H1 (cell line): ENCODE results near the gene ZNF610. TPM values are rescaled to one million over a fixed set of nuclear protein-coding genes. Genes with fewer than 3 reads are reported as not detected.

ENCODE experiments used
- CTCF ChIA-PET: fragments of 300-600 bp; sonication (Branson Sonifier 250); formaldehyde crosslinking; loops from one replicate; lab custom pipeline; 2021; ENCODE audit not compliant: partially characterized antibody; lab: Charles Lee
- POLR2A ChIA-PET: fragments of 300-600 bp; sonication (Branson Sonifier 250); formaldehyde crosslinking; loops from one replicate; lab custom pipeline; 2021; ENCODE audit warnings: inconsistent platforms; ENCODE audit not compliant: partially characterized antibody; lab: Charles Lee
- DNase-seq, 2 experiments: peaks; one replicate each; pipeline versions ENCODE4 v3.0.0 to v3.0.0-alpha.2; 2010 to 2022; ENCODE audit warnings: low spot score in 2 of 2, low read depth in 1 of 2, mixed read lengths in 1 of 2
- FAIRE-seq: peaks from 2 replicates; lab custom pipeline; 2011; peaks lifted over from hg19 to GRCh38; lab: Jason Lieb, UNC
- H2AFZ ChIP-seq: 2 replicates; pipeline ENCODE4 v1.8.1; 2012; ENCODE audit warnings: low read length, inconsistent platforms
- H2AK5ac ChIP-seq: 2 replicates; pipeline ENCODE4 v1.6.1; 2013; ENCODE audit warnings: low read depth, low read length
- H2BK120ac ChIP-seq: replicated peaks from 2 replicates; pipeline ENCODE3; 2013; ENCODE audit warnings: low read depth, low read length, inconsistent platforms
- H2BK12ac ChIP-seq: 2 replicates; pipeline ENCODE4 v1.6.1; 2013; ENCODE audit warnings: low read depth, low read length
- H2BK15ac ChIP-seq: 2 replicates; pipeline ENCODE4 v1.6.1; 2013; ENCODE audit warnings: low read length
- H2BK20ac ChIP-seq: 2 replicates; pipeline ENCODE4 v1.6.1; 2013; ENCODE audit warnings: low read length
- H2BK5ac ChIP-seq: 2 replicates; pipeline ENCODE4 v1.6.1; 2013; ENCODE audit warnings: low read depth, low read length
- H3K14ac ChIP-seq: 2 replicates; pipeline ENCODE4 v1.6.1; 2013; ENCODE audit warnings: inconsistent platforms; ENCODE audit not compliant: insufficient read length
- H3K18ac ChIP-seq: 2 replicates; pipeline ENCODE4 v1.6.1; 2013; ENCODE audit warnings: low read length; ENCODE audit errors: extremely low read depth
- H3K23ac ChIP-seq: 2 replicates; pipeline ENCODE4 v1.6.1; 2013; ENCODE audit warnings: inconsistent platforms; ENCODE audit not compliant: insufficient read length
- H3K23me2 ChIP-seq: 2 replicates; pipeline ENCODE4 v1.6.1; 2013; ENCODE audit warnings: low read depth, low read length
- H3K27ac ChIP-seq: 2 replicates; pipeline ENCODE4 v1.6.1; 2011; ENCODE audit warnings: low read depth, low read length, inconsistent platforms
- H3K27me3 ChIP-seq, 4 experiments: replicated peaks in 1 of 4; 1 replicate in 1 of 4; 2 replicates in 3 of 4; pipeline versions ENCODE4 v1.6.1 to v1.8.1; 2011 to 2013; ENCODE audit warnings: low read length in 3 of 4, mild to moderate bottlenecking in 3 of 4, inconsistent platforms in 2 of 4, mixed read lengths in 2 of 4, moderate library complexity in 1 of 4; ENCODE audit not compliant: control insufficient read depth in 3 of 4, insufficient read depth in 3 of 4; ENCODE audit errors: extremely low read depth in 1 of 4
- H3K36me3 ChIP-seq, 4 experiments: 2 replicates each; pipeline versions ENCODE4 v1.6.1 to v1.8.1; 2011 to 2013; ENCODE audit warnings: mild to moderate bottlenecking in 4 of 4, low read length in 3 of 4, moderate library complexity in 2 of 4, control low read depth in 1 of 4, inconsistent platforms in 1 of 4; ENCODE audit not compliant: insufficient read depth in 4 of 4, control insufficient read depth in 2 of 4
- H3K4ac ChIP-seq: replicated peaks from 2 replicates; pipeline ENCODE3; 2013; ENCODE audit warnings: low read length, low read depth, mixed read lengths, inconsistent platforms; ENCODE audit not compliant: insufficient read length
- H3K4me1 ChIP-seq, 4 experiments: replicated peaks in 1 of 4; 1 replicate in 1 of 4; 2 replicates in 3 of 4; pipeline versions ENCODE4 v1.6.1 to v1.8.1; 2011 to 2013; ENCODE audit warnings: low read length in 3 of 4, inconsistent platforms in 2 of 4, mixed read lengths in 1 of 4; ENCODE audit not compliant: insufficient read depth in 4 of 4, control insufficient read depth in 3 of 4
- H3K4me2 ChIP-seq, 2 experiments: 2 replicates each; pipeline versions ENCODE4 v1.6.1 to v1.8.1; 2011 to 2013; ENCODE audit warnings: low read depth in 2 of 2, low read length in 2 of 2, control low read depth in 1 of 2, inconsistent platforms in 1 of 2, mild to moderate bottlenecking in 1 of 2; ENCODE audit not compliant: insufficient read depth in 1 of 2
- H3K4me3 ChIP-seq, 4 experiments: fragments of 200-600, 300-600 bp in 1 of 4; sonication (generic), shearing (Covaris generic), sonication (Bioruptor Twin) in 1 of 4; 2 replicates each; pipeline versions ENCODE4 v1.5.1 to v1.8.1; 2011 to 2016; ENCODE audit warnings: low read length in 4 of 4, low read depth in 3 of 4, control low read depth in 2 of 4, inconsistent platforms in 2 of 4, mild to moderate bottlenecking in 2 of 4, mixed read lengths in 1 of 4, moderate library complexity in 1 of 4; ENCODE audit not compliant: insufficient read depth in 2 of 4; ENCODE audit errors: extremely low read depth in 1 of 4
- H3K56ac ChIP-seq: replicated peaks from 2 replicates; pipeline ENCODE3; 2013; ENCODE audit warnings: low read depth, mild to moderate bottlenecking, mixed read lengths, low read length, inconsistent platforms; ENCODE audit not compliant: insufficient read length
- H3K79me1 ChIP-seq: 2 replicates; pipeline ENCODE4 v1.6.1; 2013; ENCODE audit warnings: low read depth, low read length, control low read depth
- H3K79me2 ChIP-seq, 2 experiments: 2 replicates each; pipeline versions ENCODE4 v1.6.1 to v1.8.1; 2012 to 2013; ENCODE audit warnings: low read length in 2 of 2, mild to moderate bottlenecking in 2 of 2, inconsistent platforms in 1 of 2; ENCODE audit not compliant: insufficient read depth in 2 of 2, control insufficient read depth in 1 of 2
- H3K9ac ChIP-seq, 4 experiments: replicated peaks in 1 of 4; 1 replicate in 1 of 4; 2 replicates in 3 of 4; pipeline versions ENCODE4 v1.6.1 to v1.8.1; 2011 to 2013; ENCODE audit warnings: low read depth in 3 of 4, low read length in 3 of 4, control low read depth in 2 of 4, mild to moderate bottlenecking in 2 of 4, moderate library complexity in 2 of 4, inconsistent platforms in 1 of 4; ENCODE audit errors: extremely low read depth in 1 of 4
- H3K9me3 ChIP-seq, 2 experiments: 2 replicates each; pipeline versions ENCODE4 v1.6.1 to v1.8.1; 2012 to 2013; ENCODE audit warnings: mild to moderate bottlenecking in 2 of 2, moderate library complexity in 2 of 2, control low read depth in 1 of 2, inconsistent platforms in 1 of 2, low read depth in 1 of 2, low read length in 1 of 2, mixed read lengths in 1 of 2; ENCODE audit not compliant: insufficient read depth in 2 of 2
- H4K20me1 ChIP-seq, 2 experiments: replicated peaks in 1 of 2; 2 replicates each; pipeline versions ENCODE3 to v1.8.1; 2011 to 2013; ENCODE audit warnings: inconsistent platforms in 2 of 2, low read length in 2 of 2, mild to moderate bottlenecking in 1 of 2; ENCODE audit not compliant: insufficient read depth in 2 of 2, control insufficient read depth in 1 of 2
- H4K5ac ChIP-seq: 2 replicates; pipeline ENCODE4 v1.6.1; 2013; ENCODE audit warnings: low read length, low read depth, mixed read lengths, inconsistent platforms; ENCODE audit not compliant: insufficient read length
- H4K8ac ChIP-seq: 2 replicates; pipeline ENCODE4 v1.8.0; 2013; ENCODE audit warnings: mild to moderate bottlenecking, moderate library complexity, low read length, inconsistent platforms; ENCODE audit not compliant: insufficient read depth; ENCODE audit errors: extremely low read depth
- H4K91ac ChIP-seq: replicated peaks from 2 replicates; pipeline ENCODE3; 2013; ENCODE audit warnings: low read length, mixed read lengths, inconsistent platforms; ENCODE audit not compliant: insufficient read length
- ASH2L ChIP-seq: fragments of 200-600, 300-600 bp; sonication (generic); IDR thresholded peaks from one replicate; pipeline ENCODE4 v1.7.1; 2017; ENCODE audit warnings: low read length
- BRCA1 ChIP-seq: IDR thresholded peaks from 2 replicates; pipeline ENCODE4 v1.6.1; 2012; ENCODE audit warnings: low read depth, low read length, improper control_type of control experiment
- CHD1 ChIP-seq: IDR thresholded peaks from 2 replicates; pipeline ENCODE4 v1.6.1; 2012; ENCODE audit warnings: low read depth, low read length, improper control_type of control experiment
- CTBP2 ChIP-seq: IDR thresholded peaks from 2 replicates; pipeline ENCODE4 v1.7.0; 2011; ENCODE audit warnings: borderline replicate concordance, mild to moderate bottlenecking, moderate library complexity, mixed read lengths, low read length; ENCODE audit not compliant: insufficient read depth, insufficient read length
- E2F6 ChIP-seq: IDR thresholded peaks from 2 replicates; pipeline ENCODE4 v1.6.1; 2012; ENCODE audit warnings: inconsistent platforms
- EP300 ChIP-seq, 2 experiments: IDR thresholded peaks; 1 replicate in 1 of 2; 2 replicates in 1 of 2; pipeline ENCODE4 v1.6.1; 2011 to 2012; ENCODE audit warnings: low read depth in 2 of 2, low read length in 2 of 2, mild to moderate bottlenecking in 2 of 2, borderline replicate concordance in 1 of 2, inconsistent platforms in 1 of 2, moderate library complexity in 1 of 2
- EZH2 ChIP-seq: fragments of 200-600 bp; sonication (generic); IDR thresholded peaks from 2 replicates; pipeline ENCODE4 v1.7.1; 2012; ENCODE audit warnings: low read depth, mild to moderate bottlenecking, moderate library complexity, low read length, inconsistent platforms; ENCODE audit not compliant: severe bottlenecking
- KDM4A ChIP-seq: IDR thresholded peaks from one replicate; pipeline ENCODE4 v1.7.1; 2012; ENCODE audit warnings: low read depth, mild to moderate bottlenecking, moderate library complexity, low read length, inconsistent platforms; ENCODE audit not compliant: severe bottlenecking
- NANOG ChIP-seq: IDR thresholded peaks from 2 replicates; pipeline ENCODE4 v1.6.1; 2011; ENCODE audit warnings: low read length, low read depth, mild to moderate bottlenecking, inconsistent platforms; ENCODE audit not compliant: insufficient read depth, poor library complexity, severe bottlenecking
- SIN3A ChIP-seq, 2 experiments: IDR thresholded peaks in 1 of 2; conservative IDR thresholded peaks in 1 of 2; 2 replicates each; pipeline ENCODE4 v1.6.1; 2011 to 2012; ENCODE audit warnings: low read length in 2 of 2, improper control_type of control experiment in 1 of 2, low read depth in 1 of 2, mild to moderate bottlenecking in 1 of 2
- SUZ12 ChIP-seq: fragments of 200-600 bp; sonication (generic); IDR thresholded peaks from 2 replicates; pipeline ENCODE4 v1.6.1; 2012; ENCODE audit warnings: mild to moderate bottlenecking, inconsistent platforms, low read length, moderate library complexity, mixed read lengths
- TEAD4 ChIP-seq: IDR thresholded peaks from 2 replicates; pipeline ENCODE4 v1.6.1; 2012; ENCODE audit warnings: low read depth, low read length, inconsistent platforms, mixed read lengths
- WGBS, 2 experiments: shearing (Covaris generic) in 1 of 2; methylation state at CpG; one replicate each; pipeline versions ENCODE4 v1.1.6 to v1.1.7; 2013 to 2015; ENCODE audit warnings: low lambda C conversion rate in 2 of 2, mixed read lengths in 2 of 2, inconsistent platforms in 1 of 2, low coverage in 1 of 2, missing lambda C conversion rate in 1 of 2; ENCODE audit not compliant: insufficient replicate concordance in 2 of 2, insufficient coverage in 1 of 2, insufficient read length in 1 of 2; ENCODE audit errors: extremely low coverage in 1 of 2, missing lambda C conversion rate in 1 of 2; 5-methylcytosine and 5-hydroxymethylcytosine counted together
- polyA plus RNA-seq, 7 experiments: library from polyadenylated mRNA; depleted of rRNA in 3 of 7; stranded (reverse) in 5 of 7; unstranded in 2 of 7; fragments of >200 nt in 5 of 7; fragments of 200-250 nt in 2 of 7; gene quantifications; 1 replicate in 5 of 7; 2 replicates in 1 of 7; 4 replicates in 1 of 7; pipeline versions ENCODE4 v1.2.1 to v1.2.3, GENCODE V29; 2011 to 2013; ENCODE audit warnings: missing spikeins in 2 of 7, mixed read lengths in 2 of 7
- total RNA-seq: library from RNA; stranded (reverse); fragmentation: NEBNext Ultra II Directional; extraction: Animal tissue kit (Norgen Biotek cat#: 25700); gene quantifications from 2 replicates; pipeline ENCODE4 v1.2.1, GENCODE V29; 2021

Gene ZNF610
- total and polyA plus RNA-seq, 2 of the 8 experiments (the other 6 are each of a cell fraction or from before 2014, with no cell fraction given), result 2.4 to 5.4 TPM

- no peaks in the 10 kb centered on the region for H3K79me1 ChIP-seq
- no peak overlapping the region for H3K4ac ChIP-seq
- no peak overlapping the region for H3K23ac ChIP-seq
- H2BK20ac ChIP-seq, result no peak overlapping the region
- H3K4me2 ChIP-seq, result no peak overlapping the region
- no peak overlapping the region for H2BK5ac ChIP-seq
- 33% methylated on average over 8 of the region's 8 CpGs; no CpG with 5 or more reads in 1 of the 2 experiments for WGBS, 2 experiments
- H4K91ac ChIP-seq, result no peak overlapping the region
- H3K27ac ChIP-seq, result no peak overlapping the region
- H2BK15ac ChIP-seq, result no peak overlapping the region
- no peaks in the 10 kb centered on the region for H3K79me2 ChIP-seq
- H3K4me3 ChIP-seq, result no peak overlapping the region
- H4K20me1 ChIP-seq, result no peaks in the 10 kb centered on the region
- no peak overlapping the region for H2AFZ ChIP-seq
- no peak overlapping the region for H3K18ac ChIP-seq
- H3K36me3 ChIP-seq, result peaks cover 0 to 6% (median 2%) of the 10 kb centered on the region in 4 experiments; a peak in 3 of 8 replicates
- H3K23me2 ChIP-seq, result no peaks in the 10 kb centered on the region
- H3K14ac ChIP-seq, result no peak overlapping the region
- CTCF ChIA-PET, result interaction anchor here (0.6 to 3.0 kb wide), 25 partner anchors 11 to 338 kb away, joined by 3 to 21 read pairs (median 4); no protein-coding TSS in a partner anchor
- no peak overlapping the region for H4K8ac ChIP-seq
- no peaks in the 10 kb centered on the region for H3K9me3 ChIP-seq
- no peak overlapping the region for H3K56ac ChIP-seq
- no peak overlapping the region for H3K9ac ChIP-seq
- H2AK5ac ChIP-seq, result no peak overlapping the region
- POLR2A ChIA-PET, result interaction anchor here (0.8 to 2.1 kb wide), 6 partner anchors 8 to 290 kb away, joined by 3 to 6 read pairs (median 3); partner anchors contain the start of genes ZNF528, ZNF610 and ZNF880
- FAIRE-seq (peak; percentile 90), DNase-seq (peak; percentile 54 to 84)
- no peak overlapping the region for H4K5ac ChIP-seq
- no peak overlapping the region for H2BK12ac ChIP-seq
- no peaks in the 10 kb centered on the region for H3K27me3 ChIP-seq
- H3K4me1 ChIP-seq, result no peaks in the 10 kb centered on the region
- no peak overlapping the region for H2BK120ac ChIP-seq
- TF ChIP-seq ASH2L (no peak), TEAD4 (peak; percentile 57), SIN3A (conservative IDR thresholded peaks at IDR 0.05 in 1 of 2, IDR thresholded peaks at IDR 0.05 in 1 of 2; ENCODE audit: low read depth in 1 of 2, low read length in 2 of 2) (peak in 1 of 2 experiments; percentile 62; a peak in 1 of 4 replicates), CHD1 (no peak), BRCA1 (no peak), SUZ12 (no peak), EZH2 (no peak), CTBP2 (no peak), NANOG (no peak), E2F6 (no peak), KDM4A (no peak), EP300 (IDR thresholded peaks at IDR 0.05; ENCODE audit: borderline replicate concordance in 1 of 2, low read depth in 2 of 2, low read length in 2 of 2) (no peak)
These were observed 7.5 kb downstream of the ZNF610 start for GRCh38 chr19:52343548-52343947.
